Keratinocyte (primary cell): ENCODE measurements around the gene GIMAP8. TPM values are rescaled to one million over a fixed set of nuclear protein-coding genes. Genes with fewer than 3 reads are reported as not detected.

ENCODE experiments used
- DNase-seq: peaks from one replicate; pipeline ENCODE4 v3.0.0-alpha.2; 2011; ENCODE audit warnings: low read depth, missing footprints, low spot score
- FAIRE-seq: peaks from 2 replicates; lab custom pipeline; 2011; peaks lifted over from hg19 to GRCh38; lab: Jason Lieb, UNC
- H2AFZ ChIP-seq: 2 replicates; pipeline ENCODE4 v1.6.0; 2012; ENCODE audit warnings: low read length, control low read depth, inconsistent platforms; ENCODE audit not compliant: control insufficient read depth
- H3K27ac ChIP-seq: 2 replicates; pipeline ENCODE4 v1.5.1; 2011; ENCODE audit warnings: low read length; ENCODE audit not compliant: control insufficient read depth, insufficient read depth
- H3K27me3 ChIP-seq: 3 replicates; pipeline ENCODE4 v1.6.0; 2011; ENCODE audit warnings: low read length; ENCODE audit not compliant: control insufficient read depth, insufficient read depth; ENCODE audit errors: extremely low read depth
- H3K36me3 ChIP-seq, 2 experiments: 2 replicates in 1 of 2; 3 replicates in 1 of 2; pipeline ENCODE4 v1.5.1; 2011; ENCODE audit warnings: low read length in 2 of 2, mild to moderate bottlenecking in 1 of 2; ENCODE audit not compliant: control insufficient read depth in 2 of 2, insufficient read depth in 2 of 2; ENCODE audit errors: extremely low read depth in 1 of 2
- H3K4me1 ChIP-seq: 3 replicates; pipeline ENCODE4 v1.5.1; 2011; ENCODE audit warnings: low read length; ENCODE audit not compliant: control insufficient read depth, insufficient read depth; ENCODE audit errors: extremely low read depth
- H3K4me2 ChIP-seq: 3 replicates; pipeline ENCODE4 v1.6.0; 2011; ENCODE audit warnings: low read depth, low read length; ENCODE audit not compliant: control insufficient read depth, insufficient read depth; ENCODE audit errors: extremely low read depth
- H3K4me3 ChIP-seq, 3 experiments: fragments of 200-600 bp in 1 of 3; sonication (generic) in 1 of 3; 2 replicates in 2 of 3; 3 replicates in 1 of 3; pipeline ENCODE4 v1.5.1; 2011 to 2016; ENCODE audit warnings: low read length in 3 of 3, mild to moderate bottlenecking in 3 of 3, control low read depth in 2 of 3, inconsistent platforms in 1 of 3, low read depth in 1 of 3, mixed read lengths in 1 of 3, mixed run types in 1 of 3, moderate library complexity in 1 of 3; ENCODE audit not compliant: control insufficient read depth in 2 of 3, insufficient read depth in 2 of 3; ENCODE audit errors: extremely low read depth in 1 of 3
- H3K79me2 ChIP-seq: 2 replicates; pipeline ENCODE4 v1.6.0; 2012; ENCODE audit warnings: low read length; ENCODE audit not compliant: control insufficient read depth, insufficient read depth
- H3K9ac ChIP-seq: 3 replicates; pipeline ENCODE4 v1.6.0; 2011; ENCODE audit warnings: low read length; ENCODE audit not compliant: control insufficient read depth, insufficient read depth; ENCODE audit errors: extremely low read depth
- H3K9me1 ChIP-seq: 3 replicates; pipeline ENCODE4 v1.6.0; 2011; ENCODE audit warnings: low read length; ENCODE audit not compliant: control insufficient read depth, insufficient read depth; ENCODE audit errors: extremely low read depth
- H3K9me3 ChIP-seq: 2 replicates; pipeline ENCODE4 v1.5.1; 2012; ENCODE audit warnings: low read depth, low read length; ENCODE audit not compliant: control insufficient read depth
- H4K20me1 ChIP-seq: 3 replicates; pipeline ENCODE4 v1.6.0; 2011; ENCODE audit warnings: low read length; ENCODE audit not compliant: control insufficient read depth, insufficient read depth; ENCODE audit errors: extremely low read depth
- EZH2 ChIP-seq: IDR thresholded peaks from one replicate; pipeline ENCODE4 v1.6.1; 2012; ENCODE audit warnings: inconsistent platforms, mild to moderate bottlenecking, low read length, moderate library complexity
- dilution Hi-C: fragments of 300-500 bp; cut with MboI; formaldehyde crosslinking; loops from one replicate; pipeline ENCODE4 v1.7.0; 2020; ENCODE audit warnings: low sequenced_read_pairs; ENCODE audit not compliant: extremely low pct_ligation_motif_present
- polyA plus RNA-seq, 5 experiments: library from polyadenylated mRNA; depleted of rRNA in 3 of 5; stranded (reverse) in 3 of 5; stranded (forward) in 1 of 5; unstranded in 1 of 5; fragments of >200 nt; gene quantifications; 1 replicate in 1 of 5; 2 replicates in 3 of 5; 3 replicates in 1 of 5; pipeline versions ENCODE4 v1.2.1 to v1.2.3, GENCODE V29; 2011 to 2012; ENCODE audit warnings: missing spikeins in 2 of 5, low read depth in 1 of 5, low replicate concordance in 1 of 5
- TF ChIP-seq, protein P1 (sequence below), 3 experiments: IDR thresholded peaks in 1 of 3; conservative IDR thresholded peaks in 1 of 3; optimal IDR thresholded peaks in 1 of 3; 2 replicates in 2 of 3; 3 replicates in 1 of 3; pipeline versions ENCODE3 to v1.5.1; 2011; ENCODE audit warnings: low read length in 3 of 3, mild to moderate bottlenecking in 3 of 3, moderate library complexity in 2 of 3, control low read depth in 1 of 3, inconsistent platforms in 1 of 3; ENCODE audit not compliant: insufficient read depth in 2 of 3; ENCODE audit errors: extremely low read depth in 1 of 3

GIMAP8 gene
- polyA plus RNA-seq, 1 donor (not counting 4 experiments of a cell fraction or from before 2014, with no cell fraction given) = 0.26 TPM

DNA sequence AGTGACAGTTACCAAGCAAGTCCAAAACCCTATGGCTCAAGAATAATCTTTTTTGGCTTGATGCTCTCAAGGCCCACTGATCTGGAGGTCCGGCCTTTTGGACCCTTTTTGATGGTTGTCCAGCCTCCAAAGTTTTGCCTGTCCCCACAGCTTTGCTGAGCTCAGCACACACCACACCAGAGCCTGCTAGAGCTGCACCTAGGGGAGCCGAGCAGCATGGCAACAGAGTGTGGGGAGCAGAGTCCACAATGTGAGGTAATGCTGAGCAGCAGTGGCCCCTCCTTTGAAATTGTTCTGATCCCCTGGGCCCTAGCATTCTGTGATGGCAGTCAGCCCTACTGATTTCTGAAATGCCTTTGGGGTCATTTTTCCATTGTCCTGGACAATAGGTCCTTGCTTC, 73.6 kb downstream of the GIMAP8 start:
- TF ChIP-seq EZH2 = no peak
- TF ChIP-seq, protein P1, sequence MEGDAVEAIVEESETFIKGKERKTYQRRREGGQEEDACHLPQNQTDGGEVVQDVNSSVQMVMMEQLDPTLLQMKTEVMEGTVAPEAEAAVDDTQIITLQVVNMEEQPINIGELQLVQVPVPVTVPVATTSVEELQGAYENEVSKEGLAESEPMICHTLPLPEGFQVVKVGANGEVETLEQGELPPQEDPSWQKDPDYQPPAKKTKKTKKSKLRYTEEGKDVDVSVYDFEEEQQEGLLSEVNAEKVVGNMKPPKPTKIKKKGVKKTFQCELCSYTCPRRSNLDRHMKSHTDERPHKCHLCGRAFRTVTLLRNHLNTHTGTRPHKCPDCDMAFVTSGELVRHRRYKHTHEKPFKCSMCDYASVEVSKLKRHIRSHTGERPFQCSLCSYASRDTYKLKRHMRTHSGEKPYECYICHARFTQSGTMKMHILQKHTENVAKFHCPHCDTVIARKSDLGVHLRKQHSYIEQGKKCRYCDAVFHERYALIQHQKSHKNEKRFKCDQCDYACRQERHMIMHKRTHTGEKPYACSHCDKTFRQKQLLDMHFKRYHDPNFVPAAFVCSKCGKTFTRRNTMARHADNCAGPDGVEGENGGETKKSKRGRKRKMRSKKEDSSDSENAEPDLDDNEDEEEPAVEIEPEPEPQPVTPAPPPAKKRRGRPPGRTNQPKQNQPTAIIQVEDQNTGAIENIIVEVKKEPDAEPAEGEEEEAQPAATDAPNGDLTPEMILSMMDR (optimal IDR thresholded peaks at IDR 0.05 in 1 of 3, IDR thresholded peaks at IDR 0.05 in 1 of 3, conservative IDR thresholded peaks at IDR 0.05 in 1 of 3; ENCODE audit: extremely low read depth in 1 of 3, insufficient read depth in 2 of 3, low read length in 3 of 3) = no peak
- Histone ChIP-seq H3K4me1 (no peaks in the 10 kb centered on the region), H3K9me1 (no peaks in the 10 kb centered on the region), H3K36me3 (no peaks in the 10 kb centered on the region), H3K27ac (no peak overlapping the region), H3K79me2 (no peaks in the 10 kb centered on the region), H2AFZ (no peak overlapping the region), H3K4me2 (no peak overlapping the region), H4K20me1 (no peaks in the 10 kb centered on the region), H3K4me3 (no peak overlapping the region), H3K9me3 (no peaks in the 10 kb centered on the region), H3K27me3 (no peaks in the 10 kb centered on the region), H3K9ac (no peak overlapping the region)
- FAIRE-seq (no peak), DNase-seq (no peak)
- dilution Hi-C loops = no loop called here

Other genes starting within 250 kb of the GIMAP8 start
- 1.0 to 2.5 TPM (median 1.7 TPM) in 3 replicates for gene LRRC61, start 127.3 kb upstream of the GIMAP8 start, polyA plus RNA-seq
- gene ACTR3C, start 127.1 kb upstream of the GIMAP8 start, polyA plus RNA-seq = 1.3 to 2.3 TPM (median 1.7 TPM) in 3 replicates
- gene RARRES2, start 109.0 kb upstream of the GIMAP8 start, polyA plus RNA-seq = not detected in 3 replicates
- 9.3 to 13.9 TPM (median 9.5 TPM) in 3 replicates for gene REPIN1, start 81.8 kb upstream of the GIMAP8 start, polyA plus RNA-seq
- 1.0 to 1.9 TPM (median 1.1 TPM) in 3 replicates for gene ZNF775, start 71.3 kb upstream of the GIMAP8 start, polyA plus RNA-seq
- gene GIMAP7, start 64.2 kb downstream of the GIMAP8 start, polyA plus RNA-seq = not detected in 3 replicates
- gene GIMAP4, start 116.8 kb downstream of the GIMAP8 start, polyA plus RNA-seq = 0.07 TPM in 1 of 3 replicates, not detected in the others
- 0.09 to 0.16 TPM (median 0.12 TPM) in 3 replicates for gene GIMAP6, start 181.8 kb downstream of the GIMAP8 start, polyA plus RNA-seq
- gene GIMAP2, start 235.1 kb downstream of the GIMAP8 start, polyA plus RNA-seq = 1.7 to 3.2 TPM (median 2.5 TPM) in 3 replicates